GM10266 (cell line): Measurements from ENCODE around the gene SENP7.

Source experiments
- DNase-seq: peaks from one replicate; pipeline ENCODE4 v3.0.0; 2012; ENCODE audit errors: extremely low spot score
- TF ChIP-seq, protein P1 (sequence below): IDR thresholded peaks from 2 replicates; pipeline ENCODE4 v1.5.1; 2012; ENCODE audit warnings: mild to moderate bottlenecking, low read depth; ENCODE audit not compliant: control insufficient read depth, insufficient read depth; ENCODE audit errors: missing control alignments

SENP7 gene

DNA sequence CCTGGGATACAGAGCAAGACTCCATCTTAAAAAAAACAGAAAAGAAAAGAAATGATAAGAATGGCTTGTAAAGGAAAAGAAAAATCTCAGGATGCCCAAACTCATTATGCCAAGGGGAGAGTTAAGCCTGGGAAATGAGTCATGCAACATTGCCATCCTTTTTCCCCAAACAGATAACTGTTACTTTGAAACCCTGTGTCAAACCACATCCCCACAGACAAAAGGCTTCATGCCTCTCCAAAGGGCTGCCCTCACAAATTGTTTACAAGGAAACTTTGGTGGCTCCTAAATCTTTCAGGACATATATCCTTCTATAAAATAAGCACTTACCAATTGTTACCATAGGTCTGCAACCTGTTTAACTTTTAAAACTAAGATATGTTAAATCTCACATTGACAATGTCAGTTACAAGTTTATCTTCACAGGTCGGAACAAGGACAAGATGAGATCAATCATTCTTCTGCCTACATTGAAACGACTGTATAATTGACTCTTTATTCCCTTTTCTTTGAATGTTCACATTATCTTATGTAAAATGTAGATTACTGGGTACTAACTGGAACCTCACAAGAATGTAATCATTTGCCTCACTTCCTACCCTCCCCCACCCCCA lies 18.6 kb upstream of the SENP7 start:
- no peak for DNase-seq
- TF ChIP-seq, protein P1, sequence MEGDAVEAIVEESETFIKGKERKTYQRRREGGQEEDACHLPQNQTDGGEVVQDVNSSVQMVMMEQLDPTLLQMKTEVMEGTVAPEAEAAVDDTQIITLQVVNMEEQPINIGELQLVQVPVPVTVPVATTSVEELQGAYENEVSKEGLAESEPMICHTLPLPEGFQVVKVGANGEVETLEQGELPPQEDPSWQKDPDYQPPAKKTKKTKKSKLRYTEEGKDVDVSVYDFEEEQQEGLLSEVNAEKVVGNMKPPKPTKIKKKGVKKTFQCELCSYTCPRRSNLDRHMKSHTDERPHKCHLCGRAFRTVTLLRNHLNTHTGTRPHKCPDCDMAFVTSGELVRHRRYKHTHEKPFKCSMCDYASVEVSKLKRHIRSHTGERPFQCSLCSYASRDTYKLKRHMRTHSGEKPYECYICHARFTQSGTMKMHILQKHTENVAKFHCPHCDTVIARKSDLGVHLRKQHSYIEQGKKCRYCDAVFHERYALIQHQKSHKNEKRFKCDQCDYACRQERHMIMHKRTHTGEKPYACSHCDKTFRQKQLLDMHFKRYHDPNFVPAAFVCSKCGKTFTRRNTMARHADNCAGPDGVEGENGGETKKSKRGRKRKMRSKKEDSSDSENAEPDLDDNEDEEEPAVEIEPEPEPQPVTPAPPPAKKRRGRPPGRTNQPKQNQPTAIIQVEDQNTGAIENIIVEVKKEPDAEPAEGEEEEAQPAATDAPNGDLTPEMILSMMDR = no peak

DNA sequence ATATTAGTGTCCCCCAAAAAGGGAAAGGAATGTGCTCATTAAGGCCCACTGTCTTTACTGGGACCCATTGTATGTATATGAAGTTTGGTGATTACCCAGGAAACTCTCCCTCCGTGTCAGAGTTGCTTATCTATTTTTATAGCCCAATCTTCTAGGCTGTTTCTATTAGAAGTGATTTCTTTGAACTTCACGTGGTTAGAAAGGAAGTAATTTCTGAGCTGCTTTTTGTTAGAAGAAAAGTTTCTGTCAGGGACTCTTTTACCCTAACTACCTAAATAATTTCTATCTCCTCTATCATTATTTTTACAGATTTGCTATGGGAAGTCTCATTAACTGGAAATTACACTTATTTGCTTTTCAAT lies 17.7 kb upstream of the SENP7 start:
- no peak for DNase-seq
- TF ChIP-seq, protein P1 = no peak

DNA sequence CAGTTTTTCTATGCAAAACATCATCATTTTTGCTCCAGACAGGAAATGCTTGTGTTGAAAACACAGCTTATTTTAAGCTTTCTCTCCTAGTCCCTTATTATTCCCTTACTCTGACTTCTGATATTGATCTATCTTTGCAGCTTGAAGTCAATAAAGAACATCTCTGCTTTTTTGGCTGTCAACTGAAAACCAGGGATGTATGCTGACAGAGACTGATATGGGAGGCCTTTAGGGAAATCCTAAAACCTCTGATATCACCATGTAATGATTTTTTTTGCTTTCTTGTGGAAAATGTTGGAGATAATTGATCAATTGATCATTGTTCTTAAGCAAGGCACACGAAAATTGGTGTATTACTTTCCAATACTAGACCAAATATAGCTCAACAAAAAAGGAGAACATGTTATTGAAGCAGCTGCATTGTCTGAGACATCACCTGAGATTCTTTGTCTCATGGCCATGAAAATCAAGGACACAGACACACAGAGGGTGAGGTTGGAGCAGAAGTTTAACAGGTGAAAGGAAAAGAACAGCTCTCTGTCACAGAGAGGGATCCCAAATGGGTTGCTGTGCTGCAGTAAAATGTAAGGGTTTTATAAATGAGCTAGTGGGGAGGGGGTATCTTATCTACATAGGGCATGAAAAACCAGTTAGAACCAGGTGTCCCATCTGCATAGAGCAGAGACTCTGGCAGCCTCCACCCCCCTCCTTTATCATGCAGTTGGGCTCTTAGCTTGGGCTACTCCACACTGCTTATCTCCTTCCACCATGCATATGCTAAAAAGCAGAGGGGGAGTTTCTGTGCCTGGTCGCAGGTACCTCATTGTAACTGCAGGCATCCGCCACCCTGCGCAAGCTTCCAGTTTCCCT lies 17.0 kb upstream of the SENP7 start:
- TF ChIP-seq, protein P1 = no peak
- no peak for DNase-seq

DNA sequence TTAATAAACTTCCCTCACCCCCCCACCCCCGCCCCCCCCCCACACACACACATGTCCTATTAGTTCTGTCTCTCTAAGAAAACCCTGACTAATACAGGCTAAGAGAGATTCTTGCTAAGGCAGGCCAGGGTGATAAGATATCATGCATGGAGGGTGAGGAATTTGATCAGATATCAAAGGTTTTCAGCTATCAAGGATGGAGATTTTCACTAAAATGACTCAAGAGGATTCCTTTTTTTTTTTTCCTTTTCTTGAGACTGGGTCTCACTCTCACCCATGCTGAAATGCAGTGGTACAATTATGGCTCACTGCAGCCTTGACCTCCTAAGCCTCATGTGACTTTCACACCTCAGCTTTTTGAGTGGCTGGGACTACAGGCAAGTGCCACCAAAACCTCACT lies 14.9 kb upstream of the SENP7 start:
- TF ChIP-seq, protein P1 = no peak
- no peak for DNase-seq

DNA sequence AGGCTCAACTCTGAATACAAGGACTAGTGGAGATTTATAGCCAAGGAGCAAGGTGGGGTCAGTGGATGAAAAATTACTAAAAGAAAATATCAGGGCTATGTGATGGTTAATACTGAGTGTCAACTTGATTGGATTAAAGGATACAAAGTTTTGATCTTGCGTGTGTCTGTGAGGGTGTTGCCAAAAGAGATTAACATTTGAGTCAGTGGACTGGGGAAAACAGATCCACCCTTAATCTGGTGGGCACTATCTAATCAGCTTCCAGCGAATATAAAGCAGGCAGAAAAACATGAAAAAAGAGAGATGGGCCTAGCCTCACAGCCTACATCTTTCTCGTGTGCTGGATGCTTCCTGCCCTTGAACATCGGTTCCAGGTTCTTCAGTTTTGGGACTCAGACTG lies 14.4 kb upstream of the SENP7 start:
- TF ChIP-seq, protein P1 = no peak
- DNase-seq = no peak

DNA sequence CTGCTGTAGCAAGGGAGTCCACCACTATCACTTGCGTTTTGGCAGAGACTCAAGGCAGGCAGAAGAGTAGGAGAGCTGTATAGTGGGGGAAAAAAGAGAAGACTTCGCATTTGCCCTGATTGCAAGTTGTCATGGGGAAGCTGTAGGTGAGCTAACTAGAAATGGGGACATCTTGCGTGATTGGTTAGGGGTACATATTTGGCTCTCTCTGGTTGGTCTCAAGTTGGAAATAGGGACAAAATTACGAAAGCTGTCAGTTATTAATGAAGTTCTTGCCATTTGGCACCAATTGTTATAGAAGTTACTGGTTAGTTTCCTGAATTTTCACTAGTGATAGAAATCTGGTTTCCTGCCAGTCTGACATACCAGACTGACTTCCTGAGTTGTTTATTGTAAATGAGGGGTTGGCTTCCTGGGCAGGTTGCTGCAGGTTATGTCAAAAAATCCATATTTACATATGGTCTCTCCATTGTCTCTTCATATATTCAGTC lies 8.2 kb upstream of the SENP7 start:
- no peak for DNase-seq
- TF ChIP-seq, protein P1 = no peak
